ENCODE data around the gene PIK3R1.

Gene PIK3R1

GRCh38 chr5:68180121-68181038, 35.2 kb upstream of the PIK3R1 start:
- H3K36me3 ChIP-seq (ENCODE audit: insufficient read depth, low read length) = no peaks in the 10 kb centered on the region
- no peak overlapping the region for H3K9ac ChIP-seq (ENCODE audit: low read depth, low read length)
- no peaks in the 10 kb centered on the region for H3K27me3 ChIP-seq (ENCODE audit: insufficient read depth, low read length)
- H3K4me3 ChIP-seq (ENCODE audit: low read length) = no peak overlapping the region
- no peak overlapping the region for H3K27ac ChIP-seq (ENCODE audit: low read depth, low read length)
- H3K9me3 ChIP-seq (ENCODE audit: insufficient read depth, low read depth, low read length) = no peaks in the 10 kb centered on the region
- H3K4me1 ChIP-seq (ENCODE audit: insufficient read depth, low read length) = no peaks in the 10 kb centered on the region

GRCh38 chr5:68181039-68181599, 34.4 kb upstream of the PIK3R1 start:
- no peak overlapping the region for H3K4me3 ChIP-seq (ENCODE audit: low read length)
- H3K36me3 ChIP-seq (ENCODE audit: insufficient read depth, low read length) = no peaks in the 10 kb centered on the region
- no peaks in the 10 kb centered on the region for H3K4me1 ChIP-seq (ENCODE audit: insufficient read depth, low read length)
- no peak overlapping the region for H3K9ac ChIP-seq (ENCODE audit: low read depth, low read length)
- H3K9me3 ChIP-seq (ENCODE audit: insufficient read depth, low read depth, low read length) = no peaks in the 10 kb centered on the region
- H3K27ac ChIP-seq (ENCODE audit: low read depth, low read length) = no peak overlapping the region
- H3K27me3 ChIP-seq (ENCODE audit: insufficient read depth, low read length) = no peaks in the 10 kb centered on the region
- WGBS = 92% methylated on average over 3 of the region's 3 CpGs

- Histone ChIP-seq H3K27me3 (ENCODE audit: insufficient read depth, low read length) (no peaks in the 10 kb centered on the region), H3K9me3 (ENCODE audit: insufficient read depth, low read depth, low read length) (no peaks in the 10 kb centered on the region), H3K36me3 (ENCODE audit: insufficient read depth, low read length) (no peaks in the 10 kb centered on the region), H3K9ac (ENCODE audit: low read depth, low read length) (no peak overlapping the region), H3K27ac (ENCODE audit: low read depth, low read length) (no peak overlapping the region), H3K4me1 (ENCODE audit: insufficient read depth, low read length) (peaks cover 1% of the 10 kb centered on the region; the same call in 1 of the 2 replicates), H3K4me3 (ENCODE audit: low read length) (no peak overlapping the region)
- WGBS = 97% methylated on average over 2 of the region's 2 CpGs
Observed at GRCh38 chr5:68182094-68182493, 33.5 kb upstream of the PIK3R1 start.

- 92% methylated on average over 3 of the region's 3 CpGs for WGBS
- Histone ChIP-seq H3K4me1 (ENCODE audit: insufficient read depth, low read length) (peaks cover 3% of the 10 kb centered on the region; the same call in 1 of the 2 replicates), H3K36me3 (ENCODE audit: insufficient read depth, low read length) (no peaks in the 10 kb centered on the region), H3K9me3 (ENCODE audit: insufficient read depth, low read depth, low read length) (no peaks in the 10 kb centered on the region), H3K4me3 (ENCODE audit: low read length) (no peak overlapping the region), H3K9ac (ENCODE audit: low read depth, low read length) (no peak overlapping the region), H3K27ac (ENCODE audit: low read depth, low read length) (no peak overlapping the region), H3K27me3 (ENCODE audit: insufficient read depth, low read length) (no peaks in the 10 kb centered on the region)
Observed at GRCh38 chr5:68182534-68182933, 33.0 kb upstream of the PIK3R1 start.

DNA sequence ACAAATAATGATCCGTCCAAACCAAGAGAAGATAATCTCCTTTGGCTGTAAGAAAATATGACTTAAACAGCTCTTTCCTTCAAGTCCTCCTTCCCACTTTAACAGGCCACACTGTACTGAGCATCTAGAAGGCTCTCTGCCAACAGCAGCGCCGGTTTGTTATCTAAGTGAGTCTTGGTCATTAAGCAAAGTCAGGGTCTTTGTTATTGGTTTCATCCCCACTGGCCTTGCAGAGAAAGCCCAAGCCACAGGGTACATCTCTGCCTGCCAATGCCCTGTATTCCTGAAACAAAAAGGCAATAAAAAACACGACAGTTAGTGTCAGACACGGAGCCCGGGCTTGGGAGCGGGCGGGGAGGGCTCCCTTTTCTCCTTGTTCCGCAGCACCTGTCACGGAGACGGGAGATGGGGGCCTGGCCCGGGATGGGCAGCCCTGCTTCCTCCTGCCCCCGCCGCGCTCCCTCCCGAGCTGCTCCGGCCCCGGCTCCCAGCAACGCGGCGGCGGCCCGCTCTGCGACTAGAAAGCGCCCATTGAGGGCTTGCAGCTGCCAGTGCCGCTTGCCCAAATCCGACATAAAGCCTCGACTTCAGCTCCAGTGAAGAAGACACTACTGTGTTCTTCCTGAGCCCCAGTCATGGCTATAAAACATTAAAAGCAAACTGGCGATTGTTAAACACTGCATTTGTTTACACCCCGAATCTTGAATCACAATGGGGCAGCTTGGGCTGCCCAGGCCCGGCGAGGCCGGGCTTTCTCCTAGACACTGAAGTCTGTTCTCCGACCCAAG, 28.1 kb upstream of the PIK3R1 start:
- peaks cover 5% of the 10 kb centered on the region; the same call in 1 of the 2 replicates for H3K27me3 ChIP-seq (ENCODE audit: insufficient read depth, low read length)
- 4% methylated on average over 34 of the region's 34 CpGs for WGBS
- H3K4me3 ChIP-seq (ENCODE audit: low read length) = peak overlapping the region; percentile 41
- H3K9ac ChIP-seq (ENCODE audit: low read depth, low read length) = peak overlapping the region; percentile 55
- H3K36me3 ChIP-seq (ENCODE audit: insufficient read depth, low read length) = no peaks in the 10 kb centered on the region
- H3K9me3 ChIP-seq (ENCODE audit: insufficient read depth, low read depth, low read length) = no peaks in the 10 kb centered on the region
- peaks cover 39% of the 10 kb centered on the region for H3K4me1 ChIP-seq (ENCODE audit: insufficient read depth, low read length)
- peak overlapping the region; percentile 92 for H3K27ac ChIP-seq (ENCODE audit: low read depth, low read length)

DNA sequence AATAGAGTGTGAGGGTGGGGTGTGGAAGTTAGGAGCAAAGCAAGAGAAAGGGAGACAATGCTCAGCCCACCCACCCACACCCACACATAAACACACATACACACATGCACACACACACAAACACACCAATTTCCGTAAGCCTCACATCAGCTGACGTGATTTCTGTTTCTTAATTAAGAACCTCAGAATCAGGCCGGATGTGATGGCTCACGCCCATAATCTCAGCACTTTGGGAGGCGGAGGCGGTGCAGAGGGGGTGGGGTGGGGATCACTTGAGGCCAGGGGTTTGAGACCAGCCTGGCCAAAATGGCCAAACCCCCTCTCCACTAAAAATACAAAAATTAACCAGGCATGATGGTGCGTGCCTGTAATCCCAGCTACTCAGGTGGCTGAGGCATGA, 26.4 kb upstream of the PIK3R1 start:
- peaks cover 5% of the 10 kb centered on the region; the same call in 1 of the 2 replicates for H3K27me3 ChIP-seq (ENCODE audit: insufficient read depth, low read length)
- no peak overlapping the region for H3K9ac ChIP-seq (ENCODE audit: low read depth, low read length)
- 71% methylated on average over 5 of the region's 7 CpGs for WGBS
- no peak overlapping the region for H3K27ac ChIP-seq (ENCODE audit: low read depth, low read length)
- no peak overlapping the region for H3K4me3 ChIP-seq (ENCODE audit: low read length)
- H3K36me3 ChIP-seq (ENCODE audit: insufficient read depth, low read length) = no peaks in the 10 kb centered on the region
- H3K4me1 ChIP-seq (ENCODE audit: insufficient read depth, low read length) = peaks cover 56% of the 10 kb centered on the region
- no peaks in the 10 kb centered on the region for H3K9me3 ChIP-seq (ENCODE audit: insufficient read depth, low read depth, low read length)

GRCh38 chr5:68189613-68190012, 25.9 kb upstream of the PIK3R1 start:
- Histone ChIP-seq H3K27ac (ENCODE audit: low read depth, low read length) (no peak overlapping the region; the same call in 1 of the 2 replicates), H3K4me1 (ENCODE audit: insufficient read depth, low read length) (peaks cover 60% of the 10 kb centered on the region), H3K36me3 (ENCODE audit: insufficient read depth, low read length) (no peaks in the 10 kb centered on the region), H3K9ac (ENCODE audit: low read depth, low read length) (no peak overlapping the region), H3K4me3 (ENCODE audit: low read length) (no peak overlapping the region), H3K27me3 (ENCODE audit: insufficient read depth, low read length) (peaks cover 5% of the 10 kb centered on the region; the same call in 1 of the 2 replicates), H3K9me3 (ENCODE audit: insufficient read depth, low read depth, low read length) (no peaks in the 10 kb centered on the region)
- WGBS = 93% methylated on average over 5 of the region's 5 CpGs

- WGBS = 81% methylated on average over 2 of the region's 4 CpGs
- H3K4me3 ChIP-seq (ENCODE audit: low read length) = no peak overlapping the region
- no peak overlapping the region for H3K27ac ChIP-seq (ENCODE audit: low read depth, low read length)
- no peaks in the 10 kb centered on the region for H3K36me3 ChIP-seq (ENCODE audit: insufficient read depth, low read length)
- peaks cover 63% of the 10 kb centered on the region for H3K4me1 ChIP-seq (ENCODE audit: insufficient read depth, low read length)
- H3K9me3 ChIP-seq (ENCODE audit: insufficient read depth, low read depth, low read length) = no peaks in the 10 kb centered on the region
- peaks cover 5% of the 10 kb centered on the region; the same call in 1 of the 2 replicates for H3K27me3 ChIP-seq (ENCODE audit: insufficient read depth, low read length)
- H3K9ac ChIP-seq (ENCODE audit: low read depth, low read length) = no peak overlapping the region
Observed at GRCh38 chr5:68190619-68191018, 24.9 kb upstream of the PIK3R1 start.

GRCh38 chr5:68191083-68191791, 24.3 kb upstream of the PIK3R1 start:
- H3K36me3 ChIP-seq (ENCODE audit: insufficient read depth, low read length) = no peaks in the 10 kb centered on the region
- H3K27me3 ChIP-seq (ENCODE audit: insufficient read depth, low read length) = peaks cover 5% of the 10 kb centered on the region; the same call in 1 of the 2 replicates
- H3K9ac ChIP-seq (ENCODE audit: low read depth, low read length) = no peak overlapping the region
- no peak overlapping the region for H3K4me3 ChIP-seq (ENCODE audit: low read length)
- WGBS = 91% methylated on average over 1 of the region's 1 CpG
- H3K9me3 ChIP-seq (ENCODE audit: insufficient read depth, low read depth, low read length) = no peaks in the 10 kb centered on the region
- H3K4me1 ChIP-seq (ENCODE audit: insufficient read depth, low read length) = peaks cover 63% of the 10 kb centered on the region
- no peak overlapping the region for H3K27ac ChIP-seq (ENCODE audit: low read depth, low read length)

- Histone ChIP-seq H3K9ac (ENCODE audit: low read depth, low read length) (no peak overlapping the region), H3K4me1 (ENCODE audit: insufficient read depth, low read length) (peaks cover 60% of the 10 kb centered on the region), H3K4me3 (ENCODE audit: low read length) (no peak overlapping the region), H3K36me3 (ENCODE audit: insufficient read depth, low read length) (no peaks in the 10 kb centered on the region), H3K27ac (ENCODE audit: low read depth, low read length) (peak overlapping the region; percentile 81), H3K9me3 (ENCODE audit: insufficient read depth, low read depth, low read length) (no peaks in the 10 kb centered on the region), H3K27me3 (ENCODE audit: insufficient read depth, low read length) (peaks cover 5% of the 10 kb centered on the region; the same call in 1 of the 2 replicates)
- 89% methylated on average over 3 of the region's 3 CpGs for WGBS
Observed at GRCh38 chr5:68192679-68193060, 22.9 kb upstream of the PIK3R1 start.
